NCI-H460 (cell line): ENCODE data around the gene SLC36A2. TPM values are rescaled to one million over a fixed set of nuclear protein-coding genes. Genes with fewer than 3 reads are reported as not detected.
"Not testable (repeated sequence)": the region's sequence is repeated elsewhere in the genome, so short reads cannot be mapped to it uniquely, and the experiment has no call there.

Experiments used
- DNase-seq: peaks from one replicate; pipeline ENCODE4 v3.0.0-alpha.2; 2016; ENCODE audit warnings: low read depth; ENCODE audit errors: extremely low read depth
- total RNA-seq: library from RNA; depleted of rRNA; stranded (reverse); fragments of >200 nt; shearing (Covaris generic); gene quantifications from 2 replicates; pipeline ENCODE4 v1.2.3, GENCODE V29; 2014

The SLC36A2 gene
- total RNA-seq, 1 experiment from 2014 or later = not detected

DNA sequence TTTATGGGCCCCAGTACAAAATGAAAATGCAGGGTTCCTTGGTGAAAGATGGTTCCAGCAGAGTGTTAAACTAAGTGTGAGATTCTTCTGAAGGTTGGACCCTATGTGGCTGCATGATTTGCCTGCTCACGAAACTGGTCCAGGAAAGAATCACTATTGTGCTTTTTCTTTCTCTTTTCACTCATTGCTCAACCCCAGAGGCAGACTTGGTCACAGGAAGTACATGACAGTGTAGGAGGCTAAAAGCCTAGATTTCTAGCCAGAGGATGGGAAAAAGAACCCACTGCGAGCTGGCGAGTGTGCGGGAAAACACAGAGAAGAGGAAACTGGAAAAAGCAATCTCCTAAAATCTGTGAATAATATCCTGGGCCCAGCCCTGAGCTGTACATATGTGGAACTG is 18.6 kb downstream of the SLC36A2 start:
- DNase-seq = no peak

DNA sequence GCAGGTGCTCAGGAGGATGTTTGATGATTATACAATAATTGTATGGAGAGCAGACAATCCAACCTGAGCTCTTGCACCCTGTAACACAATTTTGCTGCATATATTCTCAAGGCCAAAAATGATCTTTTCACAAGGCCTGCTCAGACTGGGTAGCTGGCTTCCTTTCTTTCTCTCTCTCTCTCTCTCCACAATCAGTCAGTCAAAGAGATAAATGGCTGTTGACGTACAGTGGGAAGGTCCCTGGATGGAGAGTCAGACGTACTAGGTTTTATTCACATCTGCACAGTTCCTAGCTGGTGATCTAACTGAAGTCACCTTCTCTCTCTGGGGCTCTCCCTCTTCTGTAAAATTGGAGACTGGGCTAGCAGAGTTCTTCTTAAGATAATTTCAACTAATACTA is 19.8 kb downstream of the SLC36A2 start:
- DNase-seq = no peak

DNA sequence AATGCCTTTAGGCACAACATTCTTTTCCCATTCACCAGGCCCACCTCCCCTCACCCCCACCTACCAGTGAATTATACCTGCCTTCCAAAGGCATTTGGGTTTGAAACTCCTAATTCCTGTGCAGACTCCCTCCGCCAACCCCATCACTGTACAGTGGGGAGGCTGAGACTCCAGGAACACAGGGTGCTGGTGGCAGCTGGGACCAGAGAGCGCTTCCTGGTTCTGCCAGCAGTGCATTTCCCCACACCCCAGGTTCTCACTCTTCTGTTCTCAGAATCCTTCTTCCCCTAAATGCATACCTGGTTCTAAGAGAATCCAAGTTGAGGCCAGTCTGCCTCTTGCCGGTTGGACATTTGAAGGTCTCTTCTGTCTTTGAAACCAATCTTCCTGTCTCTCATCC is 21.1 kb downstream of the SLC36A2 start:
- DNase-seq = no peak

DNA sequence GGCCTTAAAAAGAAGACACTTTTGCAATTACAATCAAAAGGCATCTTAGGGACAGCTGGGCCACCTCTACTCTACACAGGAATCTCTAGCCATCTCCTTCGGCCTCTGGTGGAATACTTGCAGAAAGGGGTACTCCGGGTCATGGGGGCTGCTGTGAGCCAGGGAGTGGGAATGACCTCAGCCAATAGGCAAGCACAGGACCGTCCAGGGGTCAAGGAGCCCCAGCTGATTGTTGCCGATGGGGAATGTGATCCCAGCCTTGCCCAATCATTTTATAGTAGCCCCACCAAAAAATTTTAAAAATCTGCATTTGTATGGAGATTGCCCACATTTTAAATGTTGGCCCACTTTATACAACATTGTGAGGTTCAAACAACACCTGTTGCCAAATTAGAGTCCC is 26.9 kb downstream of the SLC36A2 start:
- DNase-seq = no peak

DNA sequence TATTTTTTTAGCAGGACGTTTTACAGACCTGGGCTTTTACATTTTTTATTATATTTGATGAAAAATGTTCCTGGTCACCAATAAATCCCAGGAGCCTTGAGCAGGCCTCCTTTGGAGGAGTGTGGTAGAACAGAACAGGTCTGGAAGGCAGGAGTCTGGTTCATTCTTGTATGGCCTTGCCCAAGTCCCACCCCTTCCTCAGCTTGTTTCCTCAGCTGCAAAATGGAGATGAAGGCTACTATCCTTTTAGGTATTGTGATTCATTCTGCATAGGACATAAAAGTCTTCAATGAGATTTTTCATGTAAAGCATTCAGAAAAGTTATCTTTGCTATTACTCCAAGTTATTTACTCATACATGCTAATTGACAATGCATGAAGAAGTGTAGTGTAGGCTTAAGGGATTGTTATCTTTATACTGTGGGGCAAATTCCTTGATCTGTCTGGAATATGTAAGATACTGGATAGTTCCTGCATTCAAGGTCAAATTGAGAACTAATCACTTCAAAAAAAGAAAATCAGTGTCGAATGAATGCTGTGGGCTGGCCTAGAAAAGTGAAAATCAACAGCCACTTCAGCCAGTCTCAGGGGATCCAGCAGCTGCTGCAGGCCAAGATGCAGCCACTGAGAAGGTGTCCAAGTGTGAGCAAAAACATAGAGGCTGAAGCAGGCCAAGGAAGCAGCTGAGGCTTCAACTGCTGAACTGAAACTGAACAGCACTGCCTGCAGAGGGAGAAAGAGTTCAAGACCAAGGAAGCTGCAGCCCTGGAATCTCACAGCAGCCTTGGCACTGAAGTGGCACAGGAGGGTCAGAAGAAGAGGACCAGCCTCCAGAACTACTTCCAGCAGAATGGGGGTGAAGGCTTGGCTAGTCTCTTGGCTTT is 28.3 kb downstream of the SLC36A2 start:
- peak; percentile 15 for DNase-seq

DNA sequence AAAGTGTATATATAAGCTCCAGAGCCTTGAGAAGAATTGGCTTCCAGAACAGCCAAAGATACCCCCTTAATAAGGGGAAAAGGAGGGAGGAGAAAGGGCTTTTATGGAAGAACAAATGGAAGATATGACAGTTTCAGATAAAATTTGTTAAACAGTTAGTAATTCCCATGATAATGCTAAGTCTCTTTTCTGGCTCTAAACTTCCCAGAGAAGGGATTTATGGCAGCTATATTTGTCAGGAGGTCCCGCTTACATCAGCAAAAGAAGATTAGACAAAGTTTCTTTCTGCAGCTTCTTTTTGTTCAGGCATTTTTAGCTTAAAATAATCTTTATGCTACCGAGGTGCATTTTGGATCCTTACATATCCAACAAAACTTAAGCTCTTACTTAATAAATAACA is 29.5 kb downstream of the SLC36A2 start:
- DNase-seq = no peak

DNA sequence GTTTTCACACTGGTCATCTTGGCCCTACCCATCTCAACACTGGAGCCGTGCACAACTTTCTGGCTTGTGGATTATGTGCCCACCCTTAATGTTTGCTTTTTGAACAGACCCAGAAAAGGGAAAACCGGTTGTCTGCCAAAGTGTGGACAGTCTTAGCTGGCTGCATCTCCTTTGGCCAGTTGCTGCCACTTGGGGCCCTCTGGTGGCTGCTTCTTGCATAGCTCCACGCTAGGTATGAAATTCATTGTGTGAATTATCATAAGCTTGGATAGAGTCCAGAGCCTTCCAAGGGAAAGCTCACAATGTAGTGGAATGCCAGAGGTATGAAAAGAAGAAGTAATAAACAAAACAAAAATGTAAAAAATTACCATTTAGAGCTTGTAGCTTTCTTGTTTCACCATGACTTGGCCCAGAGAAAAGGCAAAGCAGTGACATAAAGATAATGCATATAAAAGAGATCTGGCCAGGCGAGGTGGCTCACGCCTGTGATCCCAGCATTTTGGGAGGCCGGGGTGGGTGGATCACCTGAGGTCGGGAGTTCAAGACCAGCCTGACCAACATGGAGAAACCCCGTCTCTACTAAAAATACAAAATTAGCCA is 31.3 kb downstream of the SLC36A2 start:
- peak; percentile 76 for DNase-seq

DNA sequence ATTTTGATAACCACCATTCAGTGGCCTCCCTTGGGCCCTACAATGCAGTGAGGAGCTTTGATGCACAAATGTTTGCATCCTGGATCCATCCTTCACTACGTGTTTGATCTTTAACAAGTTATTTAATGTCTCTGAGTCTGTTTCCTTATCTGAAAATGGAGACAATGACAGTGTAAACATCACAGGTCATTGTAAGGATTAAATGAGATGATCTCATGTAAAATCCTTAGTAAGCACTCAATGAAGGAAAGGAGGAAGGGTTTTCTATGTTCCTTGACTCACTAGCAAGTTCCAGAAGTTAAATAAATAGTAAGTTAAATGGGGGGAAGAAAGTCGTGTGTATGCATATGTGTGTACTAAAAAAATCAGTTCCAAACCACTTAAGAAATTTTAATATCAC is 34.0 kb downstream of the SLC36A2 start:
- DNase-seq = no peak

DNA sequence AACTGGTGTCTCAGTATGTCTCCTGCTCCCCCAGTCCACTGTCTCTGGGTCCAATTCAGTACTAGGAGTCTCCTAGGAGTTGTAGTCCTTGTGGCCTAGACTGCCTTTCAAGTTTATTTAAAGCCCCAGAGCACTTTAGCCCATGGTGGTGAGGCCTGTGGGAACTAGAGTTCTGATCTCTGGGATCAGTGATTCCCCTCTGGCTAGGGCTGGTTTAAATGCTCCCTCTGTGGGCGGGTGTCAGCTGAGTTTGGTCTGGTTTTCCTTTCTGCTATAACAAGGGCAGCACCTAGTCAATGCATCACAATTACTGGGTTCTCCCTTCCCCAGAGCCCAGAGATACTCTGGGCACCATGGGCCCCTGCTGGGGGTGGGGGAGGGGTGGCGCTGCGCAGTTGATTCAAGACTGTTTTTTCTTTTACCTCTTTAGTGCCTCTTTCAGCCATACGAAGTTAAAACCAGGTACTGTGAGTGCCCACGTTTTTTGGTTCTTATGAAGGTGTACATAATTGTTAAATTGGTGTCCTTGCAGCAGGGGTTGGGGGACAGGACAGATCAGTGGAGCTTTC is 34.5 kb downstream of the SLC36A2 start:
- no peak for DNase-seq

DNA sequence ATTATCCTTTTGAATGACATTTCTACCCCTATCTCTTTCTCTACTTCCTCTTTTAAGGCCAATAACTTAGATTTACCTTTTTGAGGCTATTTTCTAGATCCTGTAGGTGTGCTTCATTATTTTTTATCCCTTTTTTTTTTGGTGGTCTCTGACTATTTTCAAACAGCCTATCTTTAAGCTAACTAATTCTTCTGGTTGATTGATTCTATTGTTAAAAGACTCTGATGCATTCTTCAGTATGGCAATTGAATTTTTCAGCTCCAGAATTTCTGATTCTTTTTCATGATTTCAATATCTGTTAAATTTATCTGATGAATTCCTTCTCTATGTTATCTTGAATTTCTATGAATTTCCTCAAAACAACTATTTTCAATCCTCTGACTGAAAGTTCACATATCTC is 36.4 kb downstream of the SLC36A2 start:
- DNase-seq = no peak

DNA sequence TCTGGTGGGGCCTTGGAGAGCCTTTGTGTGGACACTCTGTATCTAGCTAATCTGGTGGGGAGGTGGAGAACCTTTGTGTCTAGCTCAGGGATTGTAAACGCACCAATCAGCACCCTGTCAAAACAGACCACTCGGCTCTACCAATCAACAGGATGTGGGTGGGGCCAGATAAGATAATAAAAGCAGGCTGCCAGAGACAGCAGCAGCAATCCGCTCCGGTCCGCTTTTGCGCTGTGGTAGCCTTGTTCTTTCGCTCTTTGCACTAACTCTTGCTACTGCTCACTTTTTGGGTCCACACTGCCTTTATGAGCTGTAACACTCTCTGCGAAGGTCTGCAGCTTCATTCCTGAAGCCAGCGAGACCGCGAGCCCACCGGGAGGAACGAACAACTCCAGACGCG is 37.5 kb downstream of the SLC36A2 start:
- not testable (repeated sequence) for DNase-seq

DNA sequence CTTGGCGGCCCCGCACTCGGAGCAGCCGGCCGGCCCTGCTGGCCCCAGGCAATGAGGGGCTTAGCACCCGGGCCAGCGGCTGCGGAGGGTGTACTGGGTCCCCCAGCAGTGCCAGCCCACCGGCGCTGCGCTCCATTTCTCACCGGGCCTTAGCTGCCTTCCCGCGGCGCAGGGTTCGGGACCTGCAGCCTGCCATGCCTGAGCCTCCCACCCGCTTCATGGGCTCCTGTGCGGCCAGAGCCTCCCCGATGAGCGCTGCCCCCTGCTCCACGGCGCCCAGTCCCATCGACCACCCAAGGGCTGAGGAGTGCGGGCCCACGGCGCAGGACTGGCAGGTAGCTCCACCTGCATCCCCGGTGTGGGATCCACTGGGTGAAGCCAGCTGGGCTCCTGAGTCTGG is 38.1 kb downstream of the SLC36A2 start:
- DNase-seq = not testable (repeated sequence)

DNA sequence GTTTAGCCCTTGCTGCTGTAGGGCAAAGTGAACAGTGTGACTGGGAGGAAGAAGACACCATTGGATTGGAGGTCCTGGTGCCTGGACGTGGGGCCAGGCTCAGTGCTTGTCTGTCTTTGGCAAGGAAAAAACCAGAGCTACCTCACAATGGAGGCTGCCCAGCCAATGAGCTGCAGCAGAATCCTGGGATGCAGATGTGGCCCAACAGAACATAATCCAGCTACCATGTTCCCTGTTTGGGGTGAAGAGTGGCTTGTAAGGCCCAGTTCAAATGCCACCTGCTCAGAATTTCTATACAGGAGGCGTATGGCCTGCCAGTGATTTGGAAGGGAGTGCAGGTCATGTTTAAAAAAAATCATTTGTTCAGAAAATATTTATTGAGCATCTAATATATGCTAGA is 43.7 kb downstream of the SLC36A2 start, which contains the start of gene SLC36A3:
Gene SLC36A3 (minus strand): TSS at position 101 of the 400 bp plus-strand sequence. CDS start 412 bp downstream, outside the sequence.
- DNase-seq = no peak

DNA sequence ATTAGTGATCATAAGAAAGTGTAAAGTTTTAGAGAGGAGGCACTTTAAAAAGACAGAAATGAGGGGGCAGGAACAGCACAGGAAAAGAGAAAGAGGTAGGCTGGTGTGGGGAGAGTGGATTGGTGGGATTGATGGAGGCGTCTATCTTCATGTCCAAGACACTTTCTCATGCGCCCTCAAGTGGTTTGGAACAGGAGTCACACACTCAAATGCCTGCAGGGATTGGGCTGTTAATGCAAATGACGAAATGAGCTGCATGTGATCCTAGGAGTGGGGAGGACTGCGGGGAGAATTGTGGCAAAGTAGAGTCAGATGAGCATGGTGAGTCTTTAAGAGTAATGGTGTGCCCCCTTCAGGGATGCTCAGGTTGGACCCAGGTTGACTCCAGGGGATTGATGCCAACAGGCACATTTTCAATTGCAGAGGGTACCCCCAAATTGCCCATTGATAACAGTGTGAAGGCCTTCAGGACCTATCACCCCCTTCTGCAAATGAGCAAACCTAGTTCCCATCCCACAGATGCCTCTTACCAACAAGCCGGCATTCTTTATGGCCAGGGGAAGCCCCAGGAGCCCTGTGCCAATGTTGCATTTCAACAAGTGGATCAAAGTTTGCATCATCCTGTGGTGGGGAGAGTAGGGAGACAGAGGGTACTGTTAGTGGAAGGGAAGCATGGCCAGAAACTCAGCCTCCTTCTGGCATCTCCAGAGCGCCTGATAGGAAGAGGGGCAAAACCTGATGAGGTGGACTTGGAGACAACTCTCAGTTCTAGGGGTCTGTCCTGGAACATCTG is 49.1 kb downstream of the SLC36A2 start:
- peak; percentile 24 for DNase-seq

DNA sequence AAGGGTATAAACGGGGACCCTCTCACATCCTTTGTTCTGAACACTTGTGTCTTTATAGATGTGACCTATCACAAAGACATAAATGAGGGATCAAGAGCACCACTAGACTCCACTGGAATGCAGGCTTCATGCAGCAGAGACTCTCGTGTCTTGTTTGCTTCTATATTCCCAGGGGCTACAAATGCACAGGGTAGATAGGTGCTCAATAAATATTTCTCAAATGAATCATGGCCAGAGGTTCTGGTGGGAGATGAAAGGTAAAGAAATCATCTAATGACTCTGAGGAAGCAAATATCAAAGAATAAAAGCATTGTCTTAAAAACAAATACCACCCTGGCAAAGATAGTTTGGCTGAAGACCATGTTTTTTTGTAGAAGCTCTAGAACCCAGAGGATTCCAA is 50.4 kb downstream of the SLC36A2 start:
- no peak for DNase-seq

DNA sequence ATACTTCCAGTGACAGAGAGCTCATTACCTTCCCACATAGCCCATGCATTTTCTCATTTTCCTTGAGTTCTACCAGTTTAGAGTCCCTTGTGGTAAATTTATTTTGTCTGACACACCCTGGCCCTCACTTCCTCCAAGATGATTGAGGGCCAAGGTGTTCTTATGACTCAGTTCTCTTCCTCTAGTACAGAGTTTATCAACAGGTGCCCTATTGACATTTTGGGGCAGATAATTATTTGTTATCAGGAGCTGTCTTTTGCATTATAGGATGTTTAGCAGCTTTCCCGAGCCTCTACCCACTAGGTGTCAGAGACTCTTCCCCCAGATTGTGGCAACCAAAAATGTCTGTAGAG is 50.9 kb downstream of the SLC36A2 start:
- DNase-seq = no peak

DNA sequence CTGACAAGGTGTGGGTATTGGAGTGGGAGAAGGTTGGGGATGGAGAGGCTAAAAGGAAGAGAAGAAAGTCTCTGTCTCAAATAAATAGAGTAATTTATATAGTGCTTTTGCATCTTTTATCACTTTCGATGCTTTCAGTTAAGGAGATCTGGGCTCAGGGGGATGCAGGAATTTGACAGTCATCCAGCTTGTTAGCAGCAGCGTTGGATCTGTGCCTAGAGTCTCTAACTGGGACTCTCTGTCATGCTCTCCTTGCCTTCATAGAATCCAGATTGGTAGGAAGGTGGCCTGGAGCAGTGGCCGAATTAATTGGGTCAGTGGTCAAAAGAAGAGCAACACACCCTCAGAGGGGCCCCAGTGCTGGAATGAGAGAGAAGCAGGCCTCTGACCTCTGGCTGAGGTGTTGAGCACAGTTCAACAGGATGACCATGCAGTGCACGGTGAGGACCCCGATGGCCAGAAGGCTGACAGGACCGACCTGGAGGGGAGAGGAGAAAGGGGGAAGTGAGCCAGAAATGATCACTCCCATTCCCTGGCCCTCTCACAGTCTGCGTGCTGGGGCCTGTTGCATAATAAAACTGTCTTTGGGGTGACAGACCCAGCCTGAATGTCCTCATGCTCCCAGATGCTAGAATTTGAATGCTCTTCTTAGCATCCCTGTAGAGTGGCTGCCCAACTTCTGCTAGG is 51.4 kb downstream of the SLC36A2 start:
- no peak for DNase-seq

DNA sequence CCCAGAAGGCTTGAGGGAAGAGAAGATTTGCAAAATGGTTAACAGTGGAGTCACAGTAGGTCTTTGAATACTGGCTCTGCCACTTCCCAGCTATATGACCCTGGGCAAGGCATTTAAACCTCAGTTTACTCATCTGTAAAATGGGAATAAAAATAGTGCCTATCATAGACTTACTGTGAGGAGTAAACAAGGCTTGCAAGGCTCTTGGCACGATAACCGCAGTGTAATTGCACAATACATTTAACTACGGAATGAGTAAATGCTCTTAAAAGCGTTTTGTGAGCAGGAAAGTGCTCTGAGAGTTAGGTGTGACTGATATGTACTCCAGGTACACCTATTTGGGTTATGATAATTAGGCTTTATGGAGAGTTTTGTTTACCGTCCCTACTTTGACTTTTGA is 52.2 kb downstream of the SLC36A2 start:
- no peak for DNase-seq

DNA sequence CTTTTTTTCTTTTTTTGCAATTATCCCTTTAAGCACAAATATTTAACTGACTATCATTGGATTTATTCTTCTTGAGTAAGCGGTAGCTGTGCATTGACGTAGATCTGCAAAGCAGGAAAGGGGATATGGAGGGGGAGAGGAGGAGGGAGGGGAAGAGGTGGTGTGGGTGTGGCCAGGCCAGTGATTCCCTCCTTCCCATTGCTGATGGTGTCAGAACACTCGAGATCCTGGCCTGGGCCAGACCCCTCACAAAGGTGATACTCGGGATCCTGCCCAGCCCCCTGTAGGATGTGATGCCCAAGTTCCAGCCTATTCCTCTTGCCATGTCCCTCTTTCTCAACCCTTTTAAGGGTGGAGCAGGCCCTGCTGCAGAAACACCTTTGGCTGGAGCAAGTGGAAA is 53.7 kb downstream of the SLC36A2 start:
- no peak for DNase-seq

DNA sequence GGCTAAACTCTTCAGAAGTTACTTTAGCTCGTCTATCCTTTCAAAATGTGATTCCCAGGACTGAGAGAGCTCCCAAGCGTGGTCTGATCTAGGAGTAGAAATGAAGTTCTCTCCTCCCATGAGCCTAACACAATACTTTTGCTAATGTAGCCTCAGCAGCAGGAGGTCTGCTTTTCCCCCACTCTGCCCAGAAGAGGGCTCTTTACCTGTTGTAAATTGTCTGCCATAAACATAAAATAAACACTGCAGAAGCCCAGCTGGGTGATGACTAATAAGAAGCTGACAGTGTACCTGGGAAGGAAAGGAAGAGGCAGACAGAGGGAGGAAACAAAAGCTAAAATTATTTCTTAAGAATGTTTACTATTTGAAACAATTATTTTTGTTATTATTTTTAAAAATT is 59.2 kb downstream of the SLC36A2 start:
- no peak for DNase-seq

DNA sequence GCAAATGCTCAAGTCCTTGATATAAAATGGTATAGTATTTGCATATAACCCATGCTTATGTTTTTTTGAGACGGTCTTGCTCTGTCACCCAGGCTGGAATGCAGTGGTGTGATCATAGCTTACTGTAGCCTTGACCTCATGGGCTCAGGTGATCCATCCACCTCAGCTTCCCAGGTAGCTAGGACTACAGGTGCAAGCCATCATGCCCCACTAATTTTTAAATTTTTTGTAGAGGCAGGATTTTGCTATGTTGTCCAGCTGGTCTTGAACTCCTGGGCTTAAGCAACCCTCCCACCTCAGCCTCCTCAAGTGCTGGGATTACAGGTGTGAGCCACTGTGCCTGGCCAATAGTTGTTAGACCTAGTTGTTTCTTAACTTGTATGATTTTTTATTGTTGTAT is 61.1 kb downstream of the SLC36A2 start:
- no peak for DNase-seq
